NT2/D1 (cell line): ENCODE data around the gene CAMTA1.

Experiments used
- SUZ12 ChIP-seq: IDR thresholded peaks from 2 replicates; pipeline ENCODE4 v1.6.1; 2011; ENCODE audit not compliant: insufficient read length, insufficient read depth; ENCODE audit errors: extremely low read depth
- YY1 ChIP-seq: IDR thresholded peaks from 2 replicates; pipeline ENCODE4 v1.6.1; 2011; ENCODE audit not compliant: insufficient read length, insufficient read depth
- ZNF274 ChIP-seq: IDR thresholded peaks from 2 replicates; pipeline ENCODE4 v1.6.1; 2011; ENCODE audit warnings: mild to moderate bottlenecking, low read depth, low read length

DNA sequence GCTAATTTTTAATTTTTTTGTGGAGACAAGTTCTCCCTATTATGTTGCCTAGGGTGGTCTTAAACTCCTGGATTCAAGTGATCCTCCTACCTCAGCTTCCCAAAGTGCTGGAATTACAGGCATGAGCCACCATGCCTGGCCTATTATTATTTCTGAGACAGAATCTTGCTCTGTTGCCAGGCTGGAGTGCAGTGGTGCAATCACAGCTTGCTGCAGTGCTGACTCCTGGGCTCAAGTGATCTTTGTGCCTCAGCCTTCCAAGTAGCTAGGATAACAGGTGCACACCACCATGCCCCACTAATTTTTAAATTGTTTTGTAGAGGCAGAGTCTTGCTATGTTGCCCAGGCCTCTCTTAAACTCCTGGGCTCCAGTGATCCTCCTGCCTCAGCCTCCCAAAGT lies 196.3 kb downstream of the CAMTA1 start:
- no peak for TF ChIP-seq YY1
- TF ChIP-seq ZNF274: no peak
- no peak for TF ChIP-seq SUZ12
